ENCODE data around the gene PCBP2. TPM values are rescaled to one million over a fixed set of nuclear protein-coding genes. Genes with fewer than 3 reads are reported as not detected.
"Not testable (repeated sequence)": the region's sequence is repeated elsewhere in the genome, so short reads cannot be mapped to it uniquely, and the experiment has no call there.

PCBP2 gene
- total RNA-seq, 1 donor from 2014 or later: 133 TPM

- peaks cover 40% of the 10 kb centered on the region for H3K36me3 ChIP-seq (ENCODE audit: control insufficient read depth, insufficient read depth, low read length)
- FAIRE-seq (no peak), DNase-seq (ENCODE audit: low read depth) (no peak)
- no peaks in the 10 kb centered on the region for H3K27me3 ChIP-seq (ENCODE audit: control insufficient read depth, insufficient read depth, low read length)
- H3K4me3 ChIP-seq (ENCODE audit: low read depth, low read length): no peak overlapping the region
- no peak for TF ChIP-seq CTCF (IDR thresholded peaks at IDR 0.05; ENCODE audit: insufficient read depth, low read length, severe bottlenecking)
Measured at GRCh38 chr12:53474819-53475218, 22.9 kb downstream of the PCBP2 start.

GRCh38 chr12:53476769-53477209 is 24.9 kb downstream of the PCBP2 start:
- H3K27me3 ChIP-seq (ENCODE audit: control insufficient read depth, insufficient read depth, low read length): no peaks in the 10 kb centered on the region
- TF ChIP-seq CTCF (IDR thresholded peaks at IDR 0.05; ENCODE audit: insufficient read depth, low read length, severe bottlenecking): peak; percentile 20
- no peak for FAIRE-seq
- H3K4me3 ChIP-seq (ENCODE audit: low read depth, low read length): no peak overlapping the region
- DNase-seq (ENCODE audit: low read depth): no peak
- peaks cover 41% of the 10 kb centered on the region for H3K36me3 ChIP-seq (ENCODE audit: control insufficient read depth, insufficient read depth, low read length)

- no peak for FAIRE-seq
- Histone ChIP-seq H3K4me3 (ENCODE audit: low read depth, low read length) (no peak overlapping the region), H3K36me3 (ENCODE audit: control insufficient read depth, insufficient read depth, low read length) (peaks cover 37% of the 10 kb centered on the region), H3K27me3 (ENCODE audit: control insufficient read depth, insufficient read depth, low read length) (no peaks in the 10 kb centered on the region)
- DNase-seq (ENCODE audit: low read depth): no peak
- no peak for TF ChIP-seq CTCF (IDR thresholded peaks at IDR 0.05; ENCODE audit: insufficient read depth, low read length, severe bottlenecking)
Measured at GRCh38 chr12:53478865-53479264, 27.0 kb downstream of the PCBP2 start.

- no peak for DNase-seq (ENCODE audit: low read depth)
Measured at GRCh38 chr12:53479331-53479730, 27.4 kb downstream of the PCBP2 start.

GRCh38 chr12:53480491-53481442 is 28.9 kb downstream of the PCBP2 start:
- TF ChIP-seq CTCF (IDR thresholded peaks at IDR 0.05; ENCODE audit: insufficient read depth, low read length, severe bottlenecking): no peak
- H3K4me3 ChIP-seq (ENCODE audit: low read depth, low read length): no peak overlapping the region
- H3K36me3 ChIP-seq (ENCODE audit: control insufficient read depth, insufficient read depth, low read length): peaks cover 30% of the 10 kb centered on the region
- FAIRE-seq: no peak
- DNase-seq (ENCODE audit: low read depth): no peak
- no peaks in the 10 kb centered on the region for H3K27me3 ChIP-seq (ENCODE audit: control insufficient read depth, insufficient read depth, low read length)

More at GRCh38 chr12:53479331-53479730, 27.4 kb downstream of the PCBP2 start:
- Histone ChIP-seq H3K4me3 (ENCODE audit: low read depth, low read length) (no peak overlapping the region), H3K36me3 (ENCODE audit: control insufficient read depth, insufficient read depth, low read length) (peaks cover 37% of the 10 kb centered on the region), H3K27me3 (ENCODE audit: control insufficient read depth, insufficient read depth, low read length) (no peaks in the 10 kb centered on the region)
- no peak for TF ChIP-seq CTCF (IDR thresholded peaks at IDR 0.05; ENCODE audit: insufficient read depth, low read length, severe bottlenecking)
- FAIRE-seq: no peak

GRCh38 chr12:53481458-53481857 is 29.6 kb downstream of the PCBP2 start:
- H3K27me3 ChIP-seq (ENCODE audit: control insufficient read depth, insufficient read depth, low read length); FAIRE-seq; H3K4me3 ChIP-seq (ENCODE audit: low read depth, low read length); DNase-seq (ENCODE audit: low read depth): not testable (repeated sequence)
- H3K36me3 ChIP-seq (ENCODE audit: control insufficient read depth, insufficient read depth, low read length): peaks cover 26% of the 10 kb centered on the region

Measured in bronchial epithelial cell (primary cell).